BJ (cell line): ENCODE measurements around the gene ZNF638. TPM values are rescaled to one million over a fixed set of nuclear protein-coding genes. Genes with fewer than 3 reads are reported as not detected.
A peak's percentile ranks its signal among the peaks of the same experiment; 100 is the strongest.

Source experiments
- CTCF ChIA-PET: fragments of 350-600 bp; formaldehyde crosslinking; extraction: SDS; loops from one replicate; lab custom pipeline; 2021; ENCODE audit warnings: antibody characterized with exemption, inconsistent platforms; lab: Yijun Ruan, JAX
- POLR2A ChIA-PET: fragments of 300-600 bp; sonication (Branson Sonifier 250); formaldehyde crosslinking; extraction: SDS; loops from one replicate; lab custom pipeline; 2021; ENCODE audit warnings: antibody characterized with exemption; lab: Charles Lee
- DNase-seq: peaks from one replicate; pipeline ENCODE4 v3.0.0-alpha.2; 2011; ENCODE audit warnings: low read depth
- H3K27me3 ChIP-seq: 2 replicates; pipeline ENCODE4 v1.6.0; 2011; ENCODE audit warnings: low read length; ENCODE audit not compliant: control insufficient read depth, insufficient read depth
- H3K36me3 ChIP-seq: 2 replicates; pipeline ENCODE4 v1.5.1; 2011; ENCODE audit warnings: low read length; ENCODE audit not compliant: control insufficient read depth, insufficient read depth
- H3K4me3 ChIP-seq: 2 replicates; pipeline ENCODE4 v1.5.1; 2011; ENCODE audit warnings: low read depth, mild to moderate bottlenecking, control low read depth, low read length
- polyA plus RNA-seq: library from polyadenylated mRNA; depleted of rRNA; stranded (reverse); fragments of >200 nt; gene quantifications from 2 replicates; pipeline ENCODE4 v1.2.3, GENCODE V29; 2011
- TF ChIP-seq, protein P1 (sequence below): IDR thresholded peaks from 2 replicates; pipeline ENCODE4 v1.5.1; 2011; ENCODE audit warnings: low read depth, mild to moderate bottlenecking, control low read depth, inconsistent platforms, low read length, moderate library complexity; ENCODE audit not compliant: insufficient read depth

ZNF638 gene
- polyA plus RNA-seq, 1 experiment: 44.8 TPM

DNA sequence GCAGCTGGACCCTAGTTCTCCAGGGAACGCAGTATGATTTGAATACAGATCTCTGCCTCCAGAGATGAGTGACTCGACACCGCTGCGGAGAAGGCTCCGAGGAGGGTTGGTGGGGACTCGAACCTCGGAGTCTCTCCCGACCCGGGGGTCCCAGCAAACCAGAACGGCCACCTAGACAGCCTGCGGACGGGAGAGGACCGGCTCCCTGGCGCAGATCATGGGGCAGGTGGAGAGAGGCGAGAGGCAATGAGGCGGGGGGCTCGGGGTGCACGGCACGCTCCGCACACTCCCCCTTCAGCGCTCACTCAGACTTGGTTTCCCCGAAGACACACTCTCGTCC lies 134.3 kb downstream of the ZNF638 start:
- H3K4me3 ChIP-seq: peak overlapping the region; percentile 56
- TF ChIP-seq, protein P1, sequence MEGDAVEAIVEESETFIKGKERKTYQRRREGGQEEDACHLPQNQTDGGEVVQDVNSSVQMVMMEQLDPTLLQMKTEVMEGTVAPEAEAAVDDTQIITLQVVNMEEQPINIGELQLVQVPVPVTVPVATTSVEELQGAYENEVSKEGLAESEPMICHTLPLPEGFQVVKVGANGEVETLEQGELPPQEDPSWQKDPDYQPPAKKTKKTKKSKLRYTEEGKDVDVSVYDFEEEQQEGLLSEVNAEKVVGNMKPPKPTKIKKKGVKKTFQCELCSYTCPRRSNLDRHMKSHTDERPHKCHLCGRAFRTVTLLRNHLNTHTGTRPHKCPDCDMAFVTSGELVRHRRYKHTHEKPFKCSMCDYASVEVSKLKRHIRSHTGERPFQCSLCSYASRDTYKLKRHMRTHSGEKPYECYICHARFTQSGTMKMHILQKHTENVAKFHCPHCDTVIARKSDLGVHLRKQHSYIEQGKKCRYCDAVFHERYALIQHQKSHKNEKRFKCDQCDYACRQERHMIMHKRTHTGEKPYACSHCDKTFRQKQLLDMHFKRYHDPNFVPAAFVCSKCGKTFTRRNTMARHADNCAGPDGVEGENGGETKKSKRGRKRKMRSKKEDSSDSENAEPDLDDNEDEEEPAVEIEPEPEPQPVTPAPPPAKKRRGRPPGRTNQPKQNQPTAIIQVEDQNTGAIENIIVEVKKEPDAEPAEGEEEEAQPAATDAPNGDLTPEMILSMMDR: no peak
- DNase-seq: no peak
- ChIA-PET CTCF (interaction anchor here (0.8 to 0.9 kb wide), 2 partner anchors 15 to 44 kb away, joined by 3 read pairs; no protein-coding TSS in a partner anchor), POLR2A (no interaction called here)
- no peaks in the 10 kb centered on the region for H3K36me3 ChIP-seq
- H3K27me3 ChIP-seq: peaks cover 40% of the 10 kb centered on the region

DNA sequence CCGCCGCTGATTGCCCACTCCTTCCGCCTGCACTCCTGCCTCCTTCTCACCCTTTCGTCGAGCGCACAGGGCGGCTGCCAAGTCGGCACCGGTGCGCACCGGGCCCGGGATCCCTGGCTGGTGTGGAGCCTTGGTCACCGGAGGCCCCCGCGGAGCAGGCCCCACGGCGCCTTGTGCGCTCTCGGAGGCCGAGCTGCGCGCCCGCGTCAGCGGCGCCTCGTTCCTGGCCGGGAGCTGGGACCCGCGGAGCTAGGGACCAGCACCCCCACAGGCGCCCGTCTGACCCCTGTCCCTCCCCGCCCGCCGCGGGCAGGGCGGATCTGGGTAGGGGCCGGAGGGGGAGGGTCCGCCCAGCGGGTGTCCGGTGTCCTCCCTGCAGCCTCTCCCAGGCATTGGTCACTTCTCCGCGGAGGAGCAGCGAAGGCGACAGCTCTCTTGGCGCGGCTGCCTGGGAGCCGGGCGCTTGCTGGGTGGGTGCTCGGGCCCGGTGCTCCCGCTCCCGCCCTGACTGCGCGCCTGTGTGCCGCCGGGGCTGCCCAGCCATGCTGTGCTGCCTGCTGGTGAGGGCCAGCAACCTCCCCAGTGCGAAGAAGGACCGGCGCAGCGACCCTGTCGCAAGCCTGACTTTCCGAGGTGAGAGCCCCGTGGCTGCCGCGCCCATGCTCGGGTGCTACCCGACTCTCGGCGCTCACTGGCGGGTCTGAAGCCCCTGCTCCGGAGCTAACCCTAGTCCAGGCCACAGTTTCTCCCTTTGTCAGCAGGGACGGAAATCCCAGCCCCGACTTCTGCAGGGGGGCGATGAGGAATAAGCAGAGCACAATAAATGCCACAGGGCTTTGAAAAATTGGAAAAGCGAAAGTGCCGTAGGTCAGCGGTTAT lies 135.0 kb downstream of the ZNF638 start:
- DNase-seq: no peak
- Histone ChIP-seq H3K27me3 (peaks cover 40% of the 10 kb centered on the region), H3K4me3 (peak overlapping the region; percentile 56), H3K36me3 (no peaks in the 10 kb centered on the region)
- ChIA-PET POLR2A (no interaction called here), CTCF (interaction anchor here (0.7 to 1.7 kb wide), 7 partner anchors 10 to 167 kb away, joined by 3 to 6 read pairs (median 3); no protein-coding TSS in a partner anchor)
- TF ChIP-seq, protein P1: no peak

DNA sequence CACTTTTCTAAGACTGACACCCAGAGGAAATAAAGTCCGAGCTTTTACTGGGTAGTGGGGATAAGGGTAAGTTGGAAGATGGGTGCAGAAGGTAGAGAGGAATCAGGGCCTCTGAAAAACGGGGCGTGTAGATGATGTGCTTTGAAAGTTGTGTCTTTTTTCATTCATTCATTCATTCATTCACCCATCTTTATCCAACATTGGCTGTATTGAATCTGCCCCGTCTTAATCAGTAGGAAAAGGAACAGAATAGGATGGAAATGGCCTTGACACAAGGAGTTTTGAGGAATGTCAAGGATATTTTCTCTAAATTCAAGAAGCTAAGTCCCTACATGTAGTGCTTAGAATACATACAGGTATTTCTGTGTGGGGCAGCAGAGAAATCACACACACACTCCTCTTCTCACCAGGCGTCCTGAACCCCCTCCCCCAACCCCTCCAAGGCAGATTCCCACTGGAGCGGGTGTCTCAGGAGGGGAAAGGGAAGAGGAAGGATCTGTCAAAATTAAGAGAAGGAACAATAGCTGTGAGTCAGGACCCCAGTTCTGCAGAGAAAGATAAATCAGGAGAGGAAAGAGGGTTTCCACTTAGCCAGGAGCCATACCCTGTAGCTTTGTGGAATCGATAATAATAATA lies 135.7 kb downstream of the ZNF638 start:
- no peaks in the 10 kb centered on the region for H3K36me3 ChIP-seq
- ChIA-PET POLR2A (no interaction called here), CTCF (interaction anchor here (0.7 to 1.7 kb wide), 7 partner anchors 9 to 168 kb away, joined by 3 to 6 read pairs (median 3); no protein-coding TSS in a partner anchor)
- TF ChIP-seq, protein P1: no peak
- H3K4me3 ChIP-seq: peak overlapping the region; percentile 56
- DNase-seq: no peak
- peaks cover 40% of the 10 kb centered on the region for H3K27me3 ChIP-seq

DNA sequence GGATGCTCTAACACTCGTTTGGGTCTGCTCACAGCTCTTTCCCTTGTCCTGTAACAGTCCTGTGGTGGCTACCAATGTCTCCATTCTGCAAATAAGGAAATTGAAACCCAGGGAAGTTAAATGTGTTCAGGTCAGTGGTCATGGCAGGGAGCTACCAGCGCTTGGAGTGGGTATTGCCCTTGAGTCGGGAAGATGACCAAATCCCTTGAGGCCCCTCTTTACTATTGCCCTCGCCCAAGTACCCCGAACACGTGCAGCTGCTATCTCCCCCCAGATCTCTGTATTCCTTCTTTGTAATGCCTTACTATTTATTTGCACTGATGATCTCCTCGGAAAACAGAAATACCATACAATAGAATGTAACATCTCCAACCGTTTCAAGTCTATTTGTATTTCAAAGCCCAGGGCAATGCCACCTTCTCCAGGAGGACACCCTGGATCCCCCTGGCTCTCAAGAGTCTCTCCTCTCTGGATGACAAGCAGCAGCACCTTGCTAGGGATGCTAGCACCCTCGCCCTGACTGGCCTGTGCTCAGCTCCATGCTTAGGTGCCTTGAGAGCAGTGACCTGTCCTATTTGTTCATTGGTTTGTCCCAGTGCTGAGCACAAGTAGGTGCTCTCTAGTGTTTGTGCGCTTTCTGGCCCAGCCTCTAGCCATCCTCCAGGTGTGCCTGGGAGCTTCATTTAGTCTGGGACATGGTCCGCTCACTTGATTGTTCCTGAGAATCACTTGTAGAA lies 136.9 kb downstream of the ZNF638 start:
- H3K27me3 ChIP-seq: peaks cover 40% of the 10 kb centered on the region
- ChIA-PET POLR2A (no interaction called here), CTCF (interaction anchor here (1.3 to 3.1 kb wide), 5 partner anchors 8 to 169 kb away, joined by 3 to 14 read pairs (median 5); no protein-coding TSS in a partner anchor)
- H3K4me3 ChIP-seq: no peak overlapping the region
- no peaks in the 10 kb centered on the region for H3K36me3 ChIP-seq
- DNase-seq: no peak
- TF ChIP-seq, protein P1: no peak
